ENCODE data around the gene LIPG.
"Not testable (repeated sequence)": the region's sequence is repeated elsewhere in the genome, so short reads cannot be mapped to it uniquely, and the experiment has no call there.

- not testable (repeated sequence) for TF ChIP-seq CTCF (IDR thresholded peaks at IDR 0.05 in 4 of 5, conservative IDR thresholded peaks at IDR 0.05 in 1 of 5); POLR2A (IDR thresholded peaks at IDR 0.05)
These were observed 17.7 kb downstream of the LIPG start for GRCh38 chr18:49579583-49579982.
